ENCODE results near the gene TBC1D22A.

Gene TBC1D22A

GRCh38 chr22:47209547-47210023 is 447.1 kb downstream of the TBC1D22A start:
- TF ChIP-seq CTCF (IDR thresholded peaks at IDR 0.05; ENCODE audit: control insufficient read depth, extremely low read depth, insufficient read depth) = no peak
- no peak overlapping the region for H3K4me3 ChIP-seq (ENCODE audit: low read depth, low read length)
- DNase-seq (ENCODE audit: low read depth) = no peak

GRCh38 chr22:47210112-47210657 is 447.7 kb downstream of the TBC1D22A start:
- no peak for DNase-seq (ENCODE audit: low read depth)
- no peak for TF ChIP-seq CTCF (IDR thresholded peaks at IDR 0.05; ENCODE audit: control insufficient read depth, extremely low read depth, insufficient read depth)
- H3K4me3 ChIP-seq (ENCODE audit: low read depth, low read length) = no peak overlapping the region

GRCh38 chr22:47210686-47211085 is 448.2 kb downstream of the TBC1D22A start:
- DNase-seq (ENCODE audit: low read depth) = no peak
- TF ChIP-seq CTCF (IDR thresholded peaks at IDR 0.05; ENCODE audit: control insufficient read depth, extremely low read depth, insufficient read depth) = no peak
- H3K4me3 ChIP-seq (ENCODE audit: low read depth, low read length) = no peak overlapping the region

GRCh38 chr22:47213571-47214230 is 451.3 kb downstream of the TBC1D22A start:
- H3K4me3 ChIP-seq (ENCODE audit: low read depth, low read length) = no peak overlapping the region
- TF ChIP-seq CTCF (IDR thresholded peaks at IDR 0.05; ENCODE audit: control insufficient read depth, extremely low read depth, insufficient read depth) = peak; percentile 85
- DNase-seq (ENCODE audit: low read depth) = no peak

GRCh38 chr22:47215851-47216250 is 453.4 kb downstream of the TBC1D22A start:
- no peak for TF ChIP-seq CTCF (IDR thresholded peaks at IDR 0.05; ENCODE audit: control insufficient read depth, extremely low read depth, insufficient read depth)
- H3K4me3 ChIP-seq (ENCODE audit: low read depth, low read length) = no peak overlapping the region
- no peak for DNase-seq (ENCODE audit: low read depth)

GRCh38 chr22:47218671-47219070 is 456.2 kb downstream of the TBC1D22A start:
- H3K4me3 ChIP-seq (ENCODE audit: low read depth, low read length) = no peak overlapping the region
- no peak for TF ChIP-seq CTCF (IDR thresholded peaks at IDR 0.05; ENCODE audit: control insufficient read depth, extremely low read depth, insufficient read depth)
- DNase-seq (ENCODE audit: low read depth) = no peak

GRCh38 chr22:47219789-47220188 is 457.3 kb downstream of the TBC1D22A start:
- TF ChIP-seq CTCF (IDR thresholded peaks at IDR 0.05; ENCODE audit: control insufficient read depth, extremely low read depth, insufficient read depth) = no peak
- DNase-seq (ENCODE audit: low read depth) = no peak
- no peak overlapping the region for H3K4me3 ChIP-seq (ENCODE audit: low read depth, low read length)
